ENCODE results near the gene DOCK6. TPM values are rescaled to one million over a fixed set of nuclear protein-coding genes. Genes with fewer than 3 reads are reported as not detected.

Gene DOCK6
- total RNA-seq, 1 experiment from 2014 or later = 82.4 TPM

- Histone ChIP-seq H3K27me3 (ENCODE audit: insufficient read depth, low read length) (no peaks in the 10 kb centered on the region), H3K9me2 (ENCODE audit: insufficient read depth) (no peaks in the 10 kb centered on the region), H3K36me3 (ENCODE audit: control insufficient read depth in 1 of 2, insufficient read depth in 2 of 2, low read length in 2 of 2) (no peaks in the 10 kb centered on the region), H2AFZ (ENCODE audit: low read depth, low read length, poor library complexity, severe bottlenecking) (no peak within 1 kb of the TSS), H3K4me2 (ENCODE audit: low read length) (peak within 1 kb of the TSS; percentile 95), H3K4me1 (ENCODE audit: control insufficient read depth in 1 of 2, insufficient read depth in 2 of 2, low read length in 2 of 2) (peaks cover 44 to 45% of the 10 kb centered on the region in 2 experiments), H3K9ac (ENCODE audit: low read length) (peak within 1 kb of the TSS; percentile 89), H3K79me2 (ENCODE audit: insufficient read depth, low read length) (peaks cover 44% of the 10 kb centered on the region), H3K9me3 (ENCODE audit: control insufficient read depth in 1 of 2, insufficient read depth in 1 of 2, low read depth in 1 of 2, low read length in 2 of 2) (no peaks in the 10 kb centered on the region), H4K20me1 (ENCODE audit: insufficient read depth) (no peaks in the 10 kb centered on the region), H3K27ac (ENCODE audit: low read depth, low read length) (peak within 1 kb of the TSS; percentile 76), H3K4me3 (replicated peaks in 1 of 2; ENCODE audit: low read depth in 1 of 2, low read length in 2 of 2) (peak within 1 kb of the TSS; percentile 83 to 89)
- BruUV-seq (replicated peaks) = no TSS peak
- ATAC-seq (peak; percentile 97), DNase-seq (ENCODE audit: low read depth, low spot score) (peak; percentile 98)
- ChIA-PET CTCF (no interaction called here), POLR2A (interaction anchor here (0.8 to 1.2 kb wide), 3 partner anchors 12 to 16 kb away, joined by 4 to 6 read pairs (median 4); no protein-coding TSS in a partner anchor), RAD21 (ENCODE audit: low non-redundant PET in 1 of 2, low total read pairs in 2 of 2, uncharacterized antibody in 2 of 2, unreplicated experiment in 2 of 2) (no interaction called here)
- intact Hi-C loops (cut with micrococcal nuclease) = no loop called here
- TF ChIP-seq SIN3A (IDR thresholded peaks at IDR 0.05; ENCODE audit: low read depth) = peak; percentile 87
- peak; percentile 85 for TF ChIP-seq POLR2AphosphoS5 (IDR thresholded peaks at IDR 0.05; ENCODE audit: low read depth, low read length)
- no peak for TF ChIP-seq CEBPB (IDR thresholded peaks at IDR 0.05; ENCODE audit: low read depth)
- no peak for TF ChIP-seq EZH2phosphoT487 (IDR thresholded peaks at IDR 0.05; ENCODE audit: borderline replicate concordance)
- TF ChIP-seq RAD21 (IDR thresholded peaks at IDR 0.05; ENCODE audit: low read depth) = no peak
- peak; percentile 96 for TF ChIP-seq TCF7L2 (IDR thresholded peaks at IDR 0.05; ENCODE audit: borderline replicate concordance, extremely low read depth, insufficient read depth, insufficient read length)
- peak; percentile 35; the same call in 1 of the 2 replicates for TF ChIP-seq ZFX (IDR thresholded peaks at IDR 0.05)
- TF ChIP-seq SRF (IDR thresholded peaks at IDR 0.05; ENCODE audit: low read depth) = no peak
- no peak for TF ChIP-seq CTCF (IDR thresholded peaks at IDR 0.05 in 2 of 3, conservative IDR thresholded peaks at IDR 0.05 in 1 of 3; ENCODE audit: borderline replicate concordance in 1 of 3, insufficient read depth in 1 of 3, low read depth in 2 of 3, low read length in 2 of 3)
- no peak for TF ChIP-seq EGR1 (IDR thresholded peaks at IDR 0.05; ENCODE audit: low read depth)
- TF ChIP-seq FOSL1 (IDR thresholded peaks at IDR 0.05; ENCODE audit: low read depth) = no peak
- TF ChIP-seq EZH2 (IDR thresholded peaks at IDR 0.05) = no peak
- no peak for TF ChIP-seq ZBTB33 (IDR thresholded peaks at IDR 0.05; ENCODE audit: extremely low read depth, insufficient replicate concordance, low read length)
- TF ChIP-seq REST (IDR thresholded peaks at IDR 0.05; ENCODE audit: low read depth) = no peak
- TF ChIP-seq POLR2A (IDR thresholded peaks at IDR 0.05; ENCODE audit: borderline replicate concordance, extremely low read depth, insufficient read depth, insufficient read length) = peak; percentile 64
- TF ChIP-seq YY1 (IDR thresholded peaks at IDR 0.05; ENCODE audit: extremely low read depth, insufficient replicate concordance, low read depth, low read length) = peak; percentile 90
- peak; percentile 98 for TF ChIP-seq SP1 (IDR thresholded peaks at IDR 0.05; ENCODE audit: low read depth)
Measured at GRCh38 chr19:11155373-11156120, 106.8 kb downstream of the DOCK6 start, which contains the start of gene SPC24. Gene SPC24, minus strand, starts transcription at chr19:11155782. Its CDS starts 6 bp downstream, at chr19:11155776.
